Measurements from ENCODE around the gene IFRD1. TPM values are rescaled to one million over a fixed set of nuclear protein-coding genes. Genes with fewer than 3 reads are reported as not detected.

Gene IFRD1
- polyA plus RNA-seq, 1 experiment, result 46.9 TPM

DNA sequence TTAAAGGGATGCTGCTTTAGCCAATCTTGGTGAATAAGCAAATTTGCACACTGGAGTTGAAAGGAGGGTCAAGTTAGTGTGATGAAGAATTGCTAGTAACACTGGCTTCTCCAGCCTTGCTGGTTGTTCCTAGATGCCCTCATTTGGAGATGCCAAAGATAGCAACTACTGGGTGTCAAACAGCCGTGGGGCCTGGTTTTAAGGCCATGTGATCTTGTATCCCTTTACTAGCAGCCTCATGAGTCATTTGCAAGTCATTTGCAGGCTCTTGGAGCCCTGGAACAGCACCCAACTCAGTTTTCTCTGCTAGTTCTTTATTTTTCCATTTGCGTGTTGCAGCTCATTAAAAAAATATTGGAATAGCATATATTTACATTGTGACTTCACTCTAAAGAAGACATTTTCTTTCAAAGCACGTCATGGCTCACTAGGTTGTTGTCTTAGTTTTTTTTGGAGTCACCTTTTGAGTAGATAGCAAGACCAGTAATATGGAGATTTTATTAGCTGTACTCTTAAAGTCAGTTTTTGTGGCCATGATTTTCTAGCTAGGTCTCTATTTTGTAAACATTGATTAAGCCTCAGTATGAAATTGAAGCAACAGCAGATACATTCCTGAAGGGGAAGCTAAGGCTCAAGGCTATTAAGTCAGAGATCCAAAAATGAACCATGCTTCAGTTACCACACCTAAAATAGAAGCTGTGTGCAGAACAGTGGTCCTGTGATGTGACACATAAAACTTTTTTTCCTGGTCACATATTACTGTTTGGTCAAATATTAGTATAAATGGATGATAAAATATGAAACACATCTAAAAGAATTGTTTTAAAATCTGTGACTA lies 31.8 kb downstream of the IFRD1 start:
- H3K4me3 ChIP-seq (ENCODE audit: low read depth, low read length), result no peak overlapping the region
- TF ChIP-seq, protein P1, sequence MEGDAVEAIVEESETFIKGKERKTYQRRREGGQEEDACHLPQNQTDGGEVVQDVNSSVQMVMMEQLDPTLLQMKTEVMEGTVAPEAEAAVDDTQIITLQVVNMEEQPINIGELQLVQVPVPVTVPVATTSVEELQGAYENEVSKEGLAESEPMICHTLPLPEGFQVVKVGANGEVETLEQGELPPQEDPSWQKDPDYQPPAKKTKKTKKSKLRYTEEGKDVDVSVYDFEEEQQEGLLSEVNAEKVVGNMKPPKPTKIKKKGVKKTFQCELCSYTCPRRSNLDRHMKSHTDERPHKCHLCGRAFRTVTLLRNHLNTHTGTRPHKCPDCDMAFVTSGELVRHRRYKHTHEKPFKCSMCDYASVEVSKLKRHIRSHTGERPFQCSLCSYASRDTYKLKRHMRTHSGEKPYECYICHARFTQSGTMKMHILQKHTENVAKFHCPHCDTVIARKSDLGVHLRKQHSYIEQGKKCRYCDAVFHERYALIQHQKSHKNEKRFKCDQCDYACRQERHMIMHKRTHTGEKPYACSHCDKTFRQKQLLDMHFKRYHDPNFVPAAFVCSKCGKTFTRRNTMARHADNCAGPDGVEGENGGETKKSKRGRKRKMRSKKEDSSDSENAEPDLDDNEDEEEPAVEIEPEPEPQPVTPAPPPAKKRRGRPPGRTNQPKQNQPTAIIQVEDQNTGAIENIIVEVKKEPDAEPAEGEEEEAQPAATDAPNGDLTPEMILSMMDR (IDR thresholded peaks at IDR 0.05; ENCODE audit: low read depth, low read length), result no peak
- H3K27me3 ChIP-seq (ENCODE audit: control insufficient read depth, insufficient read depth, low read length), result no peaks in the 10 kb centered on the region
- no peaks in the 10 kb centered on the region for H3K9me3 ChIP-seq (ENCODE audit: control insufficient read depth, insufficient read depth, low read length)
- ChIA-PET CTCF (interaction anchor here (0.7 to 5.6 kb wide), 6 partner anchors 14 to 741 kb away, joined by 3 to 35 read pairs (median 4); no protein-coding TSS in a partner anchor), POLR2A (interaction anchor here (0.7 to 1.5 kb wide), 5 partner anchors 26 to 1225 kb away, joined by 3 to 7 read pairs (median 5); partner anchors contain the start of gene IFRD1)
- H3K27ac ChIP-seq (ENCODE audit: low read depth, low read length), result peak overlapping the region; percentile 69
- DNase-seq (ENCODE audit: low read depth, low spot score), result no peak

DNA sequence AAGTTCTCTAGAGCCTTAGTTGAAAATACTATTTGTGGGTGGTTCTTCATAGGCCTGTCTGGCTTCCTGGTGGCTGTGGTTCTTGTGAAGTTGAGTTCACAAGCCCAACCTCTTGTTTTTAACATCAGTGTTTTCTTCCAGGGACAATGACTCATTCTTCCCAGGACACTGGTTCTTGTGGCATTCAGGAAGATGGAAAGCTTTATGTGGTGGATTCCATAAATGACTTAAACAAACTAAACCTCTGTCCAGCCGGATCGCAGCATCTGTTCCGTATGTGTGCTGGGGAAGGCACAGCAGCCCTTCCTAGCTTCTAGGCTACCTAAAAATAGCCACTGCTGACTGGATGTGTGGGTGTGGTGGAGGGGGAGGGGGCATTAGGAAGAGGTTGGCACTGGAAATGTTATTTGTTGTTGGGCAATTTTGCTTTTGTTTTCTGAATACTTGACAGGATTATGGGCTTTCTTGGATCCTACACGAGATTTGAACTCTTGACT lies 34.5 kb downstream of the IFRD1 start:
- DNase-seq (ENCODE audit: low read depth, low spot score), result peak; percentile 66
- peak overlapping the region; percentile 22 for H3K27ac ChIP-seq (ENCODE audit: low read depth, low read length)
- POLR2A ChIA-PET, result interaction anchor here (0.5 to 1.1 kb wide), 3 partner anchors 30 to 445 kb away, joined by 6 to 9 read pairs (median 7); partner anchors contain the start of gene IFRD1

DNA sequence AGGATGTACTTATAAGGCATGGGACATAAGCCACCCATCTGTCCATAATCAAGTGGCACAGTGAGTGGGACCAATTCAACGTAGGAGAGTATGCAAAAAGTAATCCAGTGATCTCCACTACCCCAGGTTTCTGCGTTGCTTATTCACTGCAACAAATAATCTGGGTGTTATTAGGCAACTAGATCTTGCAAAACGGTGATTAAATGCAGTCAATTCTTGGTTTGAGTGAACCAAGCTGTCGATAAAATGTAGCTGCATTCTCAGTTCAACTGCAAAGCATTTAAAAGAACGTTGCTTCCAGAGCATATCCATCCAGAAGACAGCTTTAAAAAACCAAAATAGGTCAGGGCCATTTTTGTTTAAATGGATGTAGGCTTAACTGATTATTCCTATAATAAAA lies 35.5 kb downstream of the IFRD1 start:
- no peaks in the 10 kb centered on the region for H3K9me3 ChIP-seq (ENCODE audit: control insufficient read depth, insufficient read depth, low read length)
- TF ChIP-seq, protein P1 (IDR thresholded peaks at IDR 0.05; ENCODE audit: low read depth, low read length), result no peak
- CTCF ChIA-PET, result interaction anchor here (1.1 to 1.8 kb wide), 3 partner anchors 10 to 750 kb away, joined by 4 to 14 read pairs (median 4); no protein-coding TSS in a partner anchor

More for the DNA sequence above, 34.5 kb downstream of the IFRD1 start:
- TF ChIP-seq, protein P1 (IDR thresholded peaks at IDR 0.05; ENCODE audit: low read depth, low read length), result no peak
- Histone ChIP-seq H3K9me3 (ENCODE audit: control insufficient read depth, insufficient read depth, low read length) (no peaks in the 10 kb centered on the region), H3K4me3 (ENCODE audit: low read depth, low read length) (no peak overlapping the region), H3K27me3 (ENCODE audit: control insufficient read depth, insufficient read depth, low read length) (no peaks in the 10 kb centered on the region)
- CTCF ChIA-PET, result interaction anchor here (1.1 to 5.6 kb wide), 4 partner anchors 11 to 722 kb away, joined by 4 to 35 read pairs (median 10); no protein-coding TSS in a partner anchor

DNA sequence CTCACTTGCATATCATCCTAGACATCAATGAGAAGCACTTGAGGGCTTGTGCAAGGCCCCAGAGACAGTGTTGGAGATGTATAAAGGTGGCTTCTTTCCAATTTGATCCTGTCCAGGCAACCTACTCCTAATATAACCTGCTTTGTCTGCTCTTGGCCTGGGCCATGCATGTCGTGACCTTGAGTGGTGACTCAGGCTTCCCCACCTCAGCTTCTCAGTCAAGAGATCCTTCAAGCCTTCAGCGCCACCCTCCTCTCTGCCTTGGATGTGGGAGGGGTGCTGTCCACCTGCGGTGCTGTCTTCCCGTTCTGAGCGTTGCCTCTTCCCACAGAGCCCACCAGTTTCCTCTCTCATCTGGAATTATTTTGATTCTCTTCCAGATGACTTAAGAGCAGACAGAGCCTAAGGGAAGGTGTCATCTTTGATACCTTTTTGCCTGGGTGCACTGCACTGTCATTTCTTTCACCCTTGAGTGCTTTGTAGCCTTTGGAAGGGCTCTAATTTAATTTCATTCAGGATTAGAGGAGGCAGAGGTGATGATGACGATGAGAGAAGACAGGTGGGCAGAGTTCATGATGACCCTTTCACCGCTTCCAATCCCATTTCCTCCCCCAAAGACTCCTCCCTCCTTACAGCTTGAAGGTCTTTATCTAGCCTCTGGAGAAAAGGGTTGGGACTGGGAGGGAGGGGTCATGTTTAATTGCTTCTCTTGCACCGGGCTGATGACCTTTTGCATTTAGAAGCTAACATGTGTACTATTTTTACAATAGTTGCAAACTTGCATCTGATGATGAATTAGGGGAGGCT lies 37.4 kb downstream of the IFRD1 start:
- POLR2A ChIA-PET, result no interaction called here
- Histone ChIP-seq H3K27me3 (ENCODE audit: control insufficient read depth, insufficient read depth, low read length) (no peaks in the 10 kb centered on the region), H3K9me3 (ENCODE audit: control insufficient read depth, insufficient read depth, low read length) (no peaks in the 10 kb centered on the region), H3K4me3 (ENCODE audit: low read depth, low read length) (no peak overlapping the region), H3K27ac (ENCODE audit: low read depth, low read length) (no peak overlapping the region)
- TF ChIP-seq, protein P1 (IDR thresholded peaks at IDR 0.05; ENCODE audit: low read depth, low read length), result no peak
- CTCF ChIA-PET, result no interaction called here
- no peak for DNase-seq (ENCODE audit: low read depth, low spot score)

More for the DNA sequence above, 35.5 kb downstream of the IFRD1 start:
- no peak for DNase-seq (ENCODE audit: low read depth, low spot score)
- no peaks in the 10 kb centered on the region for H3K27me3 ChIP-seq (ENCODE audit: control insufficient read depth, insufficient read depth, low read length)
- H3K27ac ChIP-seq (ENCODE audit: low read depth, low read length), result no peak overlapping the region
- POLR2A ChIA-PET, result no interaction called here
- no peak overlapping the region for H3K4me3 ChIP-seq (ENCODE audit: low read depth, low read length)
